HG03280 (cell line): ENCODE results near the gene PALM.
"Not testable (repeated sequence)": the region's sequence is repeated elsewhere in the genome, so short reads cannot be mapped to it uniquely, and the experiment has no call there.

ENCODE experiments used
- ATAC-seq: cut with Tn5 transposase; IDR thresholded peaks from one replicate; pipeline ENCODE4 v1.9.1; 2021; ENCODE audit warnings: mild to moderate bottlenecking, moderate library complexity; ENCODE audit not compliant: unreplicated experiment

PALM gene

DNA sequence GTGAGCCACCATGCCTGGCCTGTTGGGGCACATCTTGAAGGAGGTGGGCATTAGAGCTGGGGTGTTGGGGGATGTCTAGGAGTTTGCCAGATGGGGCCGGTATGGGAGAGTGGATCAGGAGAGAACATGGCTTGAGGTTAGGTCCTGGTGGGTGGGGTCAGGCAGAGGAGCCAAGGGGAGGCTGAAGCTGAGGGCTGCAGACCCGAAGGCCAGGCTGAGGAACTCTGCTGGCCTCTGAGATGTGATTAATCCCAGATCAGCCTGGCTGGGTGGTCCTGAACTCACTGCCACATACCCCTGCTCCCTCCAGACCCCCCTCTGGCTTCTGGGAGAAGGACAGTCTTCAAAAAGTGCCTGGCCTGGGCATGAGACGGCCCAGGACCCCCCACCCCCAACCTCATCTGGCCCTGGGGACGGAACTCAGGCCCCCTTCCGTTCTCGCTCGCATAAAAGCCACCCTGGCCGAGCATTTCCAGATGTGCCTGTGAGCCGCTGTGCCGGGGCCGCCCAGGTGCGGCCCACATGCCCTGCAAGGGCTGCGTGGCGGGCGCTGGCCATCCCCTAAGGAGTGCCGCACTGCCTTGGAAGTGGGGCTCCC, 29.8 kb upstream of the PALM start:
- ATAC-seq = no peak

DNA sequence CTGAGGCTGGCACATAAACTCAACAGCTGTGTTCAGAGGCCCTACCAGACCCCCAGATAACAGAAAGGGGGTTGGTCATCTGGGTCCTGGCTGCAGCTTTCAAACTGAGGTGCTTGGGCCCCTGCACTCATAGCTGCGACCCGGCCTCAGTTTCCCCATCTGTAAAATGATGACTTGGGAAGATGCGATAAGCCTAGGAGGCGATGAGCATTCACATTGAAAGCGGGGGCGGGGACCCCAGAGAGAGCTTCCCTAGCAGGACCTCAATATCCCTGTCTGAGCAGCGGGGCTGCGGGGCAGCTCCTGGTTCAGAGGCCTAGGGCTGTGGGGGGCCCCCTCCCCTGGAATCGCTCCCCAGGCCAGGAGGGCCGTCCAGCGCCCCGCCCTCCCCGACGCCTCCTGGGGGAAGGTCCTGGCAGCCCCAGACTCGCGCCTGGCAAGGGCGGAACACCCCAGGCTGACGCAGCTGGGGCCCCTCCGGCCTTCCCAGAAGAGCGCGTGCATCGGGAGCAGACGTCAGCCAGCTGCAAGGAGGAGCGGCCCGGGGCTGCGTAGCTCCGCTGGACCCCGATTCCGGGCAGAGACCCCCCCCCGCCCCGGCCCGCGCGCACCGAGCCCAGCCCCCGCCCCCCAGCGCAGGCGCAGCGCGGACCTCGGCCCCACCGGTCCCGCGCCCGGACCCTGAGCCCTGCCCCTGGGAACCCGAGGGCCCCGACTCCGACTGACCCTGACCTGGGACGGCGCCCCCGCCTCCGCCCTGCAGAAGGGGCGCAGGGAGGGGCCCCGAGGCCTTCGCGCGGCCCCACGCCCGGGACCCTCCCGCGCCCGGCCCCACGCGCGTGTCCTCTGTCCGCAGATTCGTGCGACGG, 29.1 kb upstream of the PALM start:
- peak; percentile 10 for ATAC-seq

DNA sequence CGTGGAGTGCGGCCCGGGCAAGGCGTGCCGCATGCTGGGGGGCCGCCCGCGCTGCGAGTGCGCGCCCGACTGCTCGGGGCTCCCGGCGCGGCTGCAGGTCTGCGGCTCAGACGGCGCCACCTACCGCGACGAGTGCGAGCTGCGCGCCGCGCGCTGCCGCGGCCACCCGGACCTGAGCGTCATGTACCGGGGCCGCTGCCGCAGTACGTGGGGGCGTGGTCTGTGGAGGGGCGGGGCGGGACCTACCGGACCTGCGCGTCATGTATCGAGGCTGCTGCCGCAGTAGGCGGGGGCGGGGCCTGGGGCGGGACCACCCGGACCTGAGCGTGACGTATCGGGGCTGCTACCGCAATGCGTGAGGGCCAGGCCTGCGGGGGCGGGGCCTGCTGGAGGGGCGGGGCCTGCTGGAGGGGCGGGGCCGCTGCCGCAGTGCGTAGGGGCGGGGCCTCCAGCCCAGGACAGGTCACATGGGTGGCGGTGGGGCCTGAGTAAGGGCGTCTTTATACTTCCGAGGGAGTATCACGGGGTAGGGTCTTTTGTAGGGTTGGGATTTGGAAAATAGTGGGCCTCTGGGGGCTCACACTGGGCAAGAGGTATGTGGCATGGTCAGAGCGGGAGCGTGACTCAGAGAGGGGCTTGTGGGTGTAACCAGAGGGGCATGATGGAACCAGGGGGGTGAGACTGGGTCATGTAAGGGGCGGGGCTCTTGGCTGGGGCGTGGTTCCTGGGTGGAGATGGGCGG, 28.3 kb upstream of the PALM start:
- ATAC-seq = peak; percentile 72

GRCh38 chr19:681029-682019, 27.4 kb upstream of the PALM start:
- ATAC-seq = no peak

GRCh38 chr19:682678-683320, 25.9 kb upstream of the PALM start:
- ATAC-seq = no peak

DNA sequence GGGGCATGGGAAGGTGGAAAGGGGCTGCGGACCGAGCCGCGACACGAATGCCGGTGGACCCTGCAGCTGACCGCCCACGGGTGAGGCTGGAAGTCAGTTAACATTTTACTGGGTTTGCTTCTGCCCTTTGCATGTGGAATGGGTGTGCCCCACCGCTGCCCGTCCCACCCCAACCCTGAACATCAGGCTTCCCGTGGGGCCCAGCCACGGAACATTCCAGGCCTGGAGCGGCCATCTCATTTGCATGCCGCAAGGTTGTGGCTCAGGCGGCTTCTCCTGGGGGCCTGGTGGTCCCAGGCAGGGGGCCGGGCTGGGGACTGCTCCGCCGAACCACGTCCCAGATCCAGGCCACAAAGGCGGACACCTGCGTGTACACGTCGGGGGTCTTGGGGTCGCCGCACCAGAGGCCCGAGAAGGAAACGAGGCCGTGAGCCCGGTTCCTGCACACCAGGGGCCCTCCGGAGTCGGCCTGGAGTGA, 23.2 kb upstream of the PALM start:
- no peak for ATAC-seq

DNA sequence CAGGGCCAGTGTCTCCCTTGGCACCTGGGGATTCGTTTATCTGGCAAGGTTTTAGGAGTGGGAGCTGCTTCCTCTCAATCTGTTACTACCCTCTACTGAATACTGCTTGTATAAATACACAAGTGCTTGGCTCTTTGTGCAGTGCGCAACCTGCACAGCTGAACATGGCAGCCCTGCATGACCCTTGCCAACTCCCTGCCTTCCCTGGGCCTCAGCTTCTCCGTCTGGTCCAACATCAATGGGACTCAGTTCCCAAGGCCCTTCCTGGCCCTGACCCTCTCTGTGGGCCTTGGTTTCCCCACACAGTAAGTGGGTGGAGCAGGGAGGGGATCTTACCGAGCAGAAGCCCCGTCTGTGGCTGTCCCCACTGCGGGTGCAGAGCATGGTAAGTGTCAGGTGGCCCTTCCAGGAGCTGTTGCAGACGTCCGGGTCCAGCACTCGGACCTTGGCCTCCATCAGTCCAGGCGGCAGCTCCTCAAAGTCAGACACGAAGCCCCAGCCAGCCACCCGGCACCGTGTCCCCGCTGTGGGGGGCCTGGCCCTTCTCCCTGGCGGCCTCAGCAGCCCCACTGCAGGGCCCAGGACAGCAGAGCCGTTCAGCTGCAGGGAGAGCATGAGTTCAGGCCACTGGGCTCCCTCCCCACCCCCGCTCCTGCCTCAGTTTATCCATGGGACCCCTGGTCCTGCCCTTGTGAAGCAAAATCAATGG, 22.0 kb upstream of the PALM start:
- no peak for ATAC-seq

DNA sequence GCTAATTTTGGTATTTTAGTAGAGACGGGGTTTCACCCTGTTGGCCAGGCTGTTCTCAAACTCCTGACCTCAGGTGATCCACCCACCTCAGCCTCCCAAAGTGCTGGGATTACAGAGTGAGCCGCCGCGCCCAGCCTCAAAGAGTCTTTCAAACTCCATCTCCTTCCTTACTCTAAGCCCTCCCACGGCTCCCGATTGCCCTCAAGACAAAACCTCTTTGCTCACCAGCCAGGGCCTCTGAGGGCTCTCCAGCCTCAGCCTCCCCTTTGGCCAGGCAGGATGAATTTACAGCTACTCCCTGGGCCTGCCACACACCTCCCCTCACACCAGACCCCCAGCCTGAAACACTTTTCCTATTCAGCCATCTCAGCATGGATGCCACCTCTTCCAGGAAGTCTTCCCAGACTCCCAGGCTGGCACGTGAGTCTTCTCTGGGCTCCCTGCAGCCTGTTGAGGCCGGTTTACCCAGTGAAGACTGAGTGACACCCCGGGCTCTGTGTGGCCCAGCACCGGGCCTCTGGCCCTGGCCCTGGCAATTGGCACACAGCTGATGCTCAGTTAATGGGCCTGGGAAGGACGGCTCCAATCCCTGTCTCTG, 21.1 kb upstream of the PALM start:
- ATAC-seq = no peak

DNA sequence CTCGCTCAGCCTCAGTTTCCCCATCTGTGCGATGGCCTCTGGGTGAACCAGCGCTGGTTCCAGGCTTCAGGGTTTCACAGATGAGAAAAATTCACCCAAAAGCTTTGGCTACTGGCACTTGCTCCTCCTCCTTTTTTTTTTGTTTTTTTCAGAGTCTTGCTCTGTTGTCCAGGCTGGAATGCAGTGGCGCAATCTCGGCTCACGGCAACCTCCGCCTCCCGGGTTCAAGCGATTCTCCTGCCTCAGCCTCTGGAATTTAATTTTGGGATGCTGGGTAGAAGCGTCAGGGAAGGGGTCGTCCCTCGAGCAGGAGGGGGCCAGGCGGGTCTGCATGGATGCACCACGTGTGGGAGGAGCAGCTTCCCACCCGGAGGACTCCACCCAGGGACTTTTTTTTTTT, 20.5 kb upstream of the PALM start:
- no peak for ATAC-seq

DNA sequence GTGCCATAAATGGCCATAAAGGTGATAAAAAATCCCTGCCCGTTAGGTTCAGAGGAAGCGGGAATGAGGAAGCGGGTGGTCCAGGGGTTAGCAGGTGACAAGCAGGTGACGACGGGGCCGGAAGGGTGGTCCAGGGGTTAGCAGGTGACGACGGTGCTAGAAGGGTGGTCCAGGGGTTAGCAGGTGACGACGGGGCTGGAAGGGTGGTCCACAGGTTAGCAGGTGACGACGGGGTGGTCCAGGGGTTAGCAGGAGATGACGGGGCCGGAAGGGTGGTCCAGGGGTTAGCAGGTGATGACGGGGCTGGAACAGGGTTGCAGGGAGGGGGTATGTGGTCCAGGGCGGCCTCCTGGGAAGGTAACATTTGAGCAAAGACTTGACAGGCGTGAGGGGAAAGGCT, 19.7 kb upstream of the PALM start:
- no peak for ATAC-seq

- no peak for ATAC-seq
These were observed 18.5 kb upstream of the PALM start for GRCh38 chr19:690203-690602.

GRCh38 chr19:694481-695351, 14.0 kb upstream of the PALM start:
- ATAC-seq = no peak

DNA sequence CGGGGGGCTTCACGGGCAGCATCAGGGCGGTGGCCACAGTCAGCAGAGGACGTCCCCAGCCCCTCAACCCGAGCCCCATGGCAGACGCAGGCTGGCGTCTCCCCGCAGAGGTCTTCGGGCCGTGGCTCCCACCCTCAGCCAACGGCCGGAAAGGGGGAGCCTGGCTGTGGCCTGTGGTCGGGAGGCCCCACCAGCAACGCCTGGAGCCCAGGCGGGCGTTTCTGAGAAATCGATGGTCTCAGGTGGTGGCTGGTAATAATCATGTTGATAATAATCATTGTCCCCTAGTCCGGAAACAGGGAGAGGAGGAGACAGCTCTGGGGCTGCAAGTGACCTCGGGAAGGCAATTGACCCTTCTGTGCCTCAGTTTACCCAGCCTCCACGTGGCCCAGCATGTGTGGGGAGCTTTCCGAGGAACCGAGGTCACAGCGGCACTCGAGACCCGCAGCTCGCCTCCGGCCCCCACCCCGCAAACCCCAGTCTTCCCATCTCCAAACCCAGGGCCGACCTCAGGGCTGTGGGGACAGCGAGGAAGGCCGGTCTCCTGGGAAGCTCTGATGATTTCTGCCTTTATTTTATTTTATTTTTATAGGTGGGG, 13.3 kb upstream of the PALM start, which contains the start of gene PRSS57:
TSS of gene PRSS57 (minus strand) at position 101 of the 598 bp plus-strand sequence. CDS start at position 79, 22 bp downstream.
- ATAC-seq = no peak

DNA sequence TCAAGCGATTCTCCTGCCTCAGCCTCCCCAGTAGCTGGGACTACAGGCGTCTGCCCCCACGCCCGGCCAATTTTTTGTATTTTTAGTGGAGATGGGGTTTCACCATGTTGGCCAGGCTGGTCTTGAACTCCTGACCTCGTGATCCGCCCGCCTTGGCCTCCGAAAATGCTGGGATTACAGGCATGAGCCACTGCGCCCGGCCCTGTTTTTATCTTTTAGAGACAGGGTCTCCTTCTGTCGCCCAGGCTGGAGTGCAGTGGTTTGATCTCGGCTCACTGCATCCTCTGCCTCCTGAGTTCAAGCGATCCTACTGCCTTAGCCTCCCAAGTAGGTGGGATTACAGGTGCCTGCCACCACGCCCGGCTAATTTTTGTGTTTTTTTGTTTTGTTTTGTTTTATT, 10.2 kb upstream of the PALM start:
- ATAC-seq = not testable (repeated sequence)

DNA sequence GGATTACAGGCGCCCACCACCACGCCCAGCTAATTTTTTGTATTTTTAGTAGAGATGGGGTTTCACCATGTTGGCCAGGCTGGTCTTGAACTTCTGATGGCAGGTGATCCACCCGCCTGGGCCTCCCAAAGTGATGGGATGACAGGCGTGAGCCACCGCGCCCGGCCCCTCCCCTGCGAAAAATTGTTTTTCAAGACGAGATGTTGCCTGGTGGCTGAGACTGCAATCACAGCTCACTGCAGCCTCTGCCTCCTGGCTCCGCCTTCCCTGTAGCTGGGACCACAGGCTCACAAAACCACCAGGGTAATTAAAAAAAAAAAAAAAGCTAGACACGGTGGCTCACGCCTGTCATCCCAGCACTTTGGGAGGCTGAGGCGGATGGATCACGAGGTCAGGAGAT, 8.8 kb upstream of the PALM start:
- not testable (repeated sequence) for ATAC-seq

DNA sequence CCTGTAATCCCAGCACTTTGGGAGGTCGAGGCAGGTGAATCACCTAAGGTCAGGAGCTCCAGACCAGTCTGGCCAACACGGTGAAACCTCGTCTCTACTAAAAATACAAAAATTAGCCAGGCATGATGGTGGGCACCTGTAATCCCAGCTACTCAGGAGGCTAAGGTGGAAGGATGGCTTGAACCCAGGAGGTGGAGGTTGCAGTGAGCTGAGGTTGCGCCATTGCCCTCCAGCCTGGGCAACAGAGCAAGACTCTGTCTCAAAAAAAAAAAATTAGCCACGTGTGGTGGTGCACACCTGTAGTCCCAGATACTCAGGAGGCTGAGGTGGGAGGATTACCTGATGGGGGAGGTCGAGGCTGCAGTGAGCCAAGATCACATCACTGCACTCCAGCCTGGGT, 5.9 kb upstream of the PALM start:
- not testable (repeated sequence) for ATAC-seq

GRCh38 chr19:703329-703650, 5.4 kb upstream of the PALM start:
- no peak for ATAC-seq
